Measurements from ENCODE around the gene DOHH. TPM values are rescaled to one million over a fixed set of nuclear protein-coding genes. Genes with fewer than 3 reads are reported as not detected.

DOHH gene
- total RNA-seq, 1 donor from 2014 or later = 5.5 TPM

DNA sequence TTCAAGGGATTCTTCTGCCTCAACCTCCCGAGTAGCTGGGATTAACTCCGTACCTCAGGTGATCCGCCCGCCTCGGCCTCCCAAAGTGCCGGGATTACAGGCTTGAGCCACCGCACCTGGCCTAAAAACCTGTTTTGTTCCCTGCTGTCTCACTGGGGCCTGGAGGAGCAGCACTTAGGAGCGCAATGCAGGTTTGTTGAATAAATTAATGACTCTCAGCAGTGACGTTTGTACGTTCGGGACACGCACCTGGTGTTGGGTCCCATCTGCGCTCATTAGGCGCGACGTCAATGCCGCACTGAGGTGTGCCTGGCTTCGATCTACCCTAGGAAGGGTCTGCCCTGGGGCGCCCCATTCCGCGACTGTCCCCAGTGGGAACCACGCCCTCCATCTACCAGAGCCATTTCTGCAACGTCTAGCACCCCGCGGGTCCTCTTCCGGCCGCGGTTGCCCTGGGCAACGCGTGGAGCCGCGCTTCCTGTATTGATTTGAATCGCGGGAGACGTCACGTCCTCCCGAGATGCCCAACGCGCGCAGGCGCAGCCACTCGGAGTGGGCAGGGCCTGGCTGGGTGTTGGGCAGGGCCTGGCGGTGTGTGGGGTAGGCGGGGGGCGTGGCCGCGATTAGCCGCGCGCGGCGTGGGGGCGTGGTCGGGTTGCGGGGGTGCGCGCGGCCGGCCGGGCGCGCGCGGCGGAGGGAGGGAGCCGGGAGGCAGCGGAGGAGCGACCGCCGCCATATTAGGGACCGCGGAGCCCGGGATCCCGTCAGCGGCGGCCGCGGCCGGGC, 5.3 kb upstream of the DOHH start, which contains the start of gene FZR1:
TSS of gene FZR1 (plus strand) at position 714 of the 786 bp plus-strand sequence. CDS start 16,679 bp downstream, outside the sequence.
- ATAC-seq = peak; percentile 84
- peak; percentile 100 for DNase-seq (ENCODE audit: low spot score)

- ATAC-seq = no peak
- no peak for DNase-seq (ENCODE audit: low spot score)
These were observed 4.3 kb upstream of the DOHH start for GRCh38 chr19:3504735-3505134.

GRCh38 chr19:3503036-3503572, 2.6 kb upstream of the DOHH start:
- DNase-seq (ENCODE audit: low spot score) = no peak
- no peak for ATAC-seq

DNA sequence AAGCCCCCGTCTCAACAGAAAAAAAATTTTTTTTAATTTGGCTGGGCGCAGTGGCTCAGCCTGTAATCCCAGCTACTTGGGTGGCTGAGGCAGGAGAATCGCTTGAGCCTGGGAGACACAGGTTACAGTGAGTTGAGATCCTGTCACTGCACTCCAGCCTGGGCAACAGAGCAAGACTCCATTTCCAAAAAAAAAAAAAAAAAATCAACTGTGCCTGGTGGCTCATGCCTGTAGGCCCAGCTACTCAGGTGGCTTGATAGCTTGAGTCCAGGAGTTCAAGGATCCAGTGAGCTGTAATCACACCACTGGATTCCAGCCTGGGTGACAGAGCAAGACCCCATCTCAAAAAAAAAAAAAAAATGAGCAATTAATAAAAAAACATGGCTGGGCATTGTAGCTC, 1.3 kb upstream of the DOHH start:
- no peak for DNase-seq (ENCODE audit: low spot score)
- ATAC-seq = no peak

DNA sequence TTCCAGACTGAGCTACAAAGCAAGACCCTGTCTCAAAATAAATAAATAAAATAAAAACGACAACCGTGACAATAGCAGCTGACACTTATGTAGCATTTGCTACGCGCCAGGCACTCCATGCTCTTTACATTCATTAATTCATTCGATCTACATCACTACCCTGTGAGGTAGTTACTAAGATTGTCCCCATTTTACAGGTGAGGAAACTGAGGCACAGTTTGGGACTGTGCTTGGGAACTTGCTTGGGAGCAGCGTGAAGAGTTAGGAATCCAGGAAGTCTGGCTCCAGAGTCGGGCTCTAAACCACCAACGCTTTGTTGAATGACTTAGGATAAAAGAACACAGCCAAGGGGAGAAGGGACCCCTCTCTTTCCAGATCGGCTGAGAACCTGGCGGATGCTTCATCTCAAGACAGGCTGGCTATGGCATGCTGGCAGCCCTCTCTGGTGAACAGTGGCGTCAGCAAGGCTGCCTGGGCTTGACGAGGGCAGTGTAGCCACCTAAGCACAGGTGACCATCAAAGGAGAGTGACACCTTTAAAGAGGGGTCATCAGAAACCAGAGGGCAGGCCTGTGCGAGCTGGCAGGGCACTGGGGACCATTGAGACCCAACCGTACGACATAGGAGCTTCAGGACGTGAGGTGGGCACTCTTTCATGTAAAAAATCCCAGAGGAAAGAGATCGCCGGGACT, 591 bp downstream of the DOHH start:
- DNase-seq (ENCODE audit: low spot score) (no peak), ATAC-seq (peak; percentile 20)

DNA sequence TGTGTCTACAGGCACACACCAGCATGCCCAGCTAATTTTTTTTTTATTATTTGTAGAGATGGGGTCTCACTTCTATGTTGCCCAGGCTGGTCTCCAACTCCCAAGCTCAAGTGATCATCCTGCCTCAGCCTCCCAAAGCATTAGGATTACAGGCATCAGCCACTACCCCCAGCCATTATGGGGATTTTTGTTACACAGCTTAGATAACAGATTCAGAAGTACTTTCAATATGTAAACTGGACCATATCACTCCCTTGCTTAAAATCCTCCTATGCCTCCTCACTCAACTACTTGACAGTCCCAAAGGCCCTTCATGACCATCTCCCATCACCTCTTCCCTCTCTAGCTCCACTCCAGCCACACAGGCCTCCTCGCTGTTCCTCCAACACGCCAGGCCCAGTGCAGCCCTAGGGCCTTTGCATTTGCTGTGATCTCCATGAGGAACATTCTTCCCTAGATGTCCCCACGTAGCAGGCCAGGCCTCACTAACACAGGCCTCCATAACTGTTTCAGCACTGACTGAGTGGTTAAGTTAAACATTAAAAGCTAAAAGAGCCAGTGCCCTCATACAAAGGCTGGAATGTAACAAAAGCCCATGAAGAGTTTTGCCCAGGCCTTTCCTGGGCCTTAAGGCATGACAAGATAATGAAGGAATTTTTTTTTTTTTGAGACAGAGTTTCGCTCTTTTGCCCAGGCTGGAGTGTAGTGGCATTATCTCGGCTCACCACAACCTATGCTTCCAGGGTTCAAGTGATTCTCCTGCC, 2.5 kb downstream of the DOHH start:
- ATAC-seq = no peak
- no peak for DNase-seq (ENCODE audit: low spot score)

DNA sequence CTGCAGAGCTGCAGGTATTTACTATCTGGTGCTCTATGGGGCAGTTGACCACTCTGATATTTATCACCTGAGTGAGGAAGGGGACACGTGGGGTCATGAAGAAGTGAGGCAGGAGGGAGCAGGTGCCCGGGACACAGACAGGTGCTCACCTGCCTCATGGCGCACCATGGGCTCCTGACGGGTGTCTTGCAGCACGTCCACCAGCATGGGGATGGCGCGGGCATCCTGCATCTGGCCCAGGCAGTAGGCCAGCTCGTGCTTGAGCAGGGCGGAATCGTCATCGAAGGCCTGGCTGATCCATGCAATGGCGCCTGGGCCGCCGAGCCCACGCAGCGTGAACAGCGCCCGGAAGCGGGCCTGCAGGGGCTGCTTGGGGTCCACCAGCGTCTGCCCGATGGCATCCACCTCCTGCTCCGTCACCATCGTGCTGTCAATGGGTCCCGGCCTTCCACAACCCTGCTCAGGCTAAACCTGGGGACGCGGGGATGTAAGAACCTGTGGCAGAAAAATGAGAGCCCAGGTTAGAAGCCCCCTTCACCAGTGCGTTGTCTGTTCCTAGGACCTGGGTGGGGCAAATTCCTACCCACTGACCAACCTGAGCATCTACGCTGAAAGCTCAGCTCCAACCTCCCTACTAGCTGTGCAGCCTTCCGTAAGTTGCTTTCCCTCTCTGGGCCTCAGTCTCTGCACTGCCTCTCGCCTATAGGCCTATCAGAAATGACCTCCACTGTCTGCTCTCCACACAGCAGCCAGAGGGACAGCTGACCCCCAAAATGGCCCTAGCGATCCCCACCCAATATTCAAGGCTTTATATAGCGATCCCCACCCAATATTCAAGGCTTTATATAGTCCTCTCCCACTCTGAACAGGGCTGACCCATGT, 3.8 kb downstream of the DOHH start:
- ATAC-seq (no peak), DNase-seq (ENCODE audit: low spot score) (no peak)

GRCh38 chr19:3494559-3494958, 5.9 kb downstream of the DOHH start:
- ATAC-seq = no peak
- DNase-seq (ENCODE audit: low spot score) = no peak

GRCh38 chr19:3494051-3494450, 6.4 kb downstream of the DOHH start:
- DNase-seq (ENCODE audit: low spot score) = no peak
- ATAC-seq = peak; percentile 59

GRCh38 chr19:3493651-3494050, 6.8 kb downstream of the DOHH start:
- DNase-seq (ENCODE audit: low spot score) = no peak
- ATAC-seq = no peak

- DNase-seq (ENCODE audit: low spot score) (no peak), ATAC-seq (no peak)
These were observed 7.6 kb downstream of the DOHH start for GRCh38 chr19:3492919-3493318.

GRCh38 chr19:3492131-3492839, 8.2 kb downstream of the DOHH start:
- no peak for DNase-seq (ENCODE audit: low spot score)
- no peak for ATAC-seq

GRCh38 chr19:3491396-3492119, 8.9 kb downstream of the DOHH start:
- no peak for DNase-seq (ENCODE audit: low spot score)

DNA sequence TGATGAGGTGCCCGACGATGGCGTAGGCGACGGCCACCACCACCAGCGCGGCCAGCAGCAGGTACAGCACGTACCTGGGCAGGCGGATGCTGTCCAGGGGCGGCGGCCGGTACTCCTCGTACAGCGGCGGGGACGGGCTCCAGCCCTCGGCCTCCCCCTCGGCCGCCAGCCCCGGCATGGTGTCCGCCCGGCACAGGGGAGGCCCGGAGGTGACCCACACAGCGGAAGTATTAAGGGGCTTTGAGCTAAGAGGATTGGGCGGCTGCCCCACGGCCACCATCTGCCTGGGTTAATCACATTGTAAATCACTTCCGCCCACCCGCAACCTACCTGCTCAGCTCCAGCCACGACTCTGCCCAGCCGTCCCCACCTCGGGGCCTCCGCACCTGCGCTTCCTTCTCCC, 17.2 kb downstream of the DOHH start, which contains the start of gene SMIM44:
TSS of gene SMIM44 (minus strand) at position 216 of the 403 bp plus-strand sequence. CDS start at position 178, 38 bp downstream.
- no peak for ATAC-seq

More at GRCh38 chr19:3491396-3492119, 8.9 kb downstream of the DOHH start:
- no peak for ATAC-seq

DNA sequence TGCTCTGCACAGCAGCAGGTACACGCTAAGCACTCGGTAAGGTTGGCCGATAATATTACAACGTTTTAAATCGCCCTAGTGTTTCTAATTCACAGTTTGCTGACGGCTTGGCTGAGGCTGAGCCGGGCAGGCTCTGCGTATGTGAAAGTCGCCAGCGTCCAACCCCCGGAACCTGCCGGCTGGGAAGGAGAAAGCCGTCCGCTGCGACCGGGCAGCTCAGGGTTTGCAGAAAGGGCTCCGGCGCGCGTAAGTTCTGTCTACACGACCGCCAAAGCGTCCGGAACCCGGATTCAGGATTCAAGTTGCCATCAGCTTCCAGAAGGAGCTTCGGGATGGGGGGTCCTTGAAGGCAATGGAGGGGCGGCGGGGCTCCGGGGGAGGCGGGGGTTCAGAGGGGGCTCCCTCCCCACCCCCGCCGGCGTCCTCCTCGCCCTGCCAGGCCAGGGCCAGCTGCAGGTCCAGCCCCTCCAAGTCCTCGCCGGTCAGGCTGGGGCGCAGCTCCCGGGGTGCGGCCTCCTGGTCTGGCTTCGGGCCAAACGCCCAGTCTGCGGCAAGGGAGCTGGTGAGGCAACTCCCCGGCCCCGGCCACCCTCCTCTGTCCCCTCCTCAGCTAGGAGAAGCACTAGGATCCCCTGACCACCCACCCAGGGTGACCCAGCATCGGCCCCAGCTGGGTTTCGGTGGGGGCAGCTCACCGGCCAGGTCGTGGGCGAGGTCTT, 17.8 kb downstream of the DOHH start:
- ATAC-seq (no peak), DNase-seq (ENCODE audit: low spot score) (no peak)

More for the DNA sequence above, 17.2 kb downstream of the DOHH start, which contains the start of gene SMIM44:
- no peak for DNase-seq (ENCODE audit: low spot score)

- DNase-seq (ENCODE audit: low spot score) (no peak), ATAC-seq (no peak)
These were observed 19.0 kb downstream of the DOHH start for GRCh38 chr19:3481241-3482090.
